Omental fat pad (tissue), 4 donors: ENCODE data around the gene CRYL1. TPM values are rescaled to one million over a fixed set of nuclear protein-coding genes. Genes with fewer than 3 reads are reported as not detected.

Source experiments
- ATAC-seq: fragments of 150-250 bp; one replicate; pipeline ENCODE4 v1.9.1; 2016; ENCODE audit warnings: mild to moderate bottlenecking, moderate library complexity; ENCODE audit not compliant: low FRiP score
- DNase-seq: peaks from one replicate; pipeline ENCODE4 v3.0.0-alpha.2; 2019; ENCODE audit warnings: low spot score
- CTCF ChIP-seq, 3 donors: fragments of 450-650 bp; IDR thresholded peaks; one replicate each; pipeline ENCODE4 v1.5.1; 2016 to 2017; ENCODE audit warnings: antibody characterized with exemption in 3 of 3, mild to moderate bottlenecking in 3 of 3, moderate library complexity in 2 of 3
- total RNA-seq, 4 donors: library from RNA; depleted of rRNA; stranded (reverse); fragments of >200 nt; gene quantifications; one replicate each; pipeline ENCODE4 v1.1.0, GENCODE V29; 2016

The CRYL1 gene
- total RNA-seq, 4 donors from 2014 or later, result 30.3 to 42.2 (median 35.3) TPM

- DNase-seq (no peak), ATAC-seq (no peak)
- TF ChIP-seq CTCF (IDR thresholded peaks at IDR 0.05), result no peak
Observed at GRCh38 chr13:20457670-20458069, 68.0 kb downstream of the CRYL1 start.

GRCh38 chr13:20456737-20457136 is 68.9 kb downstream of the CRYL1 start:
- no peak for TF ChIP-seq CTCF (IDR thresholded peaks at IDR 0.05)
- no peak for ATAC-seq
- no peak for DNase-seq

GRCh38 chr13:20451397-20451796 is 74.3 kb downstream of the CRYL1 start:
- ATAC-seq (no peak), DNase-seq (no peak)
- no peak for TF ChIP-seq CTCF (IDR thresholded peaks at IDR 0.05)

- DNase-seq (no peak), ATAC-seq (no peak)
- no peak for TF ChIP-seq CTCF (IDR thresholded peaks at IDR 0.05)
Observed at GRCh38 chr13:20448470-20448869, 77.2 kb downstream of the CRYL1 start.

- ATAC-seq, result peak; percentile 95
- DNase-seq, result no peak
- no peak for TF ChIP-seq CTCF (IDR thresholded peaks at IDR 0.05)
Observed at GRCh38 chr13:20446900-20447299, 78.8 kb downstream of the CRYL1 start.

GRCh38 chr13:20446405-20446804 is 79.3 kb downstream of the CRYL1 start:
- no peak for TF ChIP-seq CTCF (IDR thresholded peaks at IDR 0.05)
- ATAC-seq, result peak; percentile 62
- DNase-seq, result no peak

- DNase-seq (no peak), ATAC-seq (no peak)
- TF ChIP-seq CTCF (IDR thresholded peaks at IDR 0.05), result no peak
Observed at GRCh38 chr13:20442798-20443381, 82.8 kb downstream of the CRYL1 start.
